ENCODE results near the gene CEP72. TPM values are rescaled to one million over a fixed set of nuclear protein-coding genes. Genes with fewer than 3 reads are reported as not detected.

The CEP72 gene
- total and polyA plus RNA-seq, 7 donors = 0.36 to 7.1 (median 1.6) TPM

DNA sequence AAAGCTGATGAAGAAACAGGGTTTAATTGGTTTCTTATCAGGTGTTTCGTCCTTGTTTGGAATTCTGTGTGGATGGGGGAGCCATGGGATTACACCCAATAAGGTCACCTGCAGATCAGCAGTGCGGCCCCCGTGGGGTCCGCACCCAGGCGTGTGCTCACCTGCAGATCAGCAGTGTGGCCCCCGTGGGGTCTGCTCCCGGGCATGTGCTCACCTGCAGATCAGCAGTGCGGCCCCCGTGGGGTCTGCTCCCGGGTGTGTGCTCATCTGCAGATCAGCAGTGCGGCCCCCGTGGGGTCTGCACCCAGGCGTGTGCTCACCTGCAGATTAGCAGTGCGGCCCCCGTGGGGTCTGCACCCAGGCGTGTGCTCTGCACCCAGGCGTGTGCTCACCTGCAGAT, 41.7 kb upstream of the CEP72 start:
- H3K27ac ChIP-seq = no peak overlapping the region
- H3K27me3 ChIP-seq = peaks cover 5 to 66% (median 22%) of the 10 kb centered on the region in 3 donors
- DNase-seq = no peak
- no peaks in the 10 kb centered on the region for H3K4me1 ChIP-seq
- H3K9me3 ChIP-seq = peaks cover 0 to 2% (median under 1%) of the 10 kb centered on the region in 4 donors
- WGBS, 2 donors = 89 to 93% methylated on average over 17 of the region's 17 CpGs
- intact Hi-C loops (cut with DNase I) = no loop called here
- H3K36me3 ChIP-seq = no peaks in the 10 kb centered on the region
- TF ChIP-seq EP300 (IDR thresholded peaks at IDR 0.05) = no peak
- no peak for TF ChIP-seq POLR2AphosphoS5 (IDR thresholded peaks at IDR 0.05)
- no peak for TF ChIP-seq CTCF (IDR thresholded peaks at IDR 0.05)
- TF ChIP-seq POLR2A (IDR thresholded peaks at IDR 0.05) = no peak
- H3K4me3 ChIP-seq = no peak overlapping the region

DNA sequence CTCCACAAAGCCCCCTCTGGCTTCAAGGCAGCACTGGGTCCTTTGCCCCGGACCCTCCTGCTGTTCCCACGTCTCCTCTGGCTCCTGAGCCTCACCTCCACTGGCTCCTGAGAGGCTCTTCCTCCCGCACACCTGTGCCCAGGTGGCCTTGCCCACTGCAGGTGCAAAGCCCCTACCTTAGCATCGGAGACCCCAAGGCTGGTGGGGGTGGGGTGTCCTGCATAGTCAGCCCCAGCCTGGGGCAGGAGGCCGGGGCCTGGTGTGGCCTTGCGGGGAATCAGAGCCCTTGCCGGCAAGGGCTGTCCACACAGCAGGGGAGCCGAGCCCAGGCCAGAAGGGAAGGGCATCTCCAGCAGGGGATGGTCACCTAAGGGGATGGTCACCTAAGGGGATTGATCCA, 41.3 kb upstream of the CEP72 start:
- intact Hi-C loops (cut with DNase I) = no loop called here
- Histone ChIP-seq H3K27ac (no peak overlapping the region), H3K4me3 (no peak overlapping the region), H3K36me3 (no peaks in the 10 kb centered on the region), H3K4me1 (no peaks in the 10 kb centered on the region), H3K27me3 (peaks cover 5 to 66% (median 19%) of the 10 kb centered on the region in 3 donors), H3K9me3 (peaks cover 0 to 6% (median 2%) of the 10 kb centered on the region in 4 donors)
- TF ChIP-seq POLR2A (IDR thresholded peaks at IDR 0.05) = no peak
- no peak for TF ChIP-seq EP300 (IDR thresholded peaks at IDR 0.05)
- no peak for TF ChIP-seq CTCF (IDR thresholded peaks at IDR 0.05)
- peak; percentile 33 for DNase-seq
- WGBS, 2 donors = 88% methylated on average over 8 of the region's 8 CpGs

GRCh38 chr5:571791-572190, 40.3 kb upstream of the CEP72 start:
- peak; percentile 39 for DNase-seq
- H3K27me3 ChIP-seq = peaks cover 5 to 63% (median 12%) of the 10 kb centered on the region in 3 donors
- 84 to 93% methylated on average over 13 of the region's 13 CpGs for WGBS, 2 donors

GRCh38 chr5:572398-573019, 39.6 kb upstream of the CEP72 start:
- Histone ChIP-seq H3K4me1 (no peaks in the 10 kb centered on the region), H3K4me3 (no peak overlapping the region), H3K9me3 (peaks cover 0 to 20% (median 11%) of the 10 kb centered on the region in 4 donors), H3K36me3 (no peaks in the 10 kb centered on the region), H3K27me3 (peaks cover 5 to 61% (median 8%) of the 10 kb centered on the region in 3 donors), H3K27ac (no peak overlapping the region)
- peak; percentile 18 for DNase-seq
- 65 to 71% methylated on average over 14 of the region's 14 CpGs for WGBS, 2 donors
- intact Hi-C loops (cut with DNase I) = no loop called here
- TF ChIP-seq POLR2AphosphoS5 (IDR thresholded peaks at IDR 0.05) (no peak), CTCF (IDR thresholded peaks at IDR 0.05) (no peak), EP300 (IDR thresholded peaks at IDR 0.05) (no peak), POLR2A (IDR thresholded peaks at IDR 0.05) (no peak)

More at GRCh38 chr5:571791-572190, 40.3 kb upstream of the CEP72 start:
- Histone ChIP-seq H3K9me3 (peaks cover 0 to 13% (median 8%) of the 10 kb centered on the region in 4 donors), H3K27ac (no peak overlapping the region), H3K4me3 (no peak overlapping the region), H3K4me1 (no peaks in the 10 kb centered on the region), H3K36me3 (no peaks in the 10 kb centered on the region)
- TF ChIP-seq CTCF (IDR thresholded peaks at IDR 0.05) (no peak), POLR2AphosphoS5 (IDR thresholded peaks at IDR 0.05) (no peak), EP300 (IDR thresholded peaks at IDR 0.05) (no peak), POLR2A (IDR thresholded peaks at IDR 0.05) (no peak)
- intact Hi-C loops (cut with DNase I) = no loop called here

DNA sequence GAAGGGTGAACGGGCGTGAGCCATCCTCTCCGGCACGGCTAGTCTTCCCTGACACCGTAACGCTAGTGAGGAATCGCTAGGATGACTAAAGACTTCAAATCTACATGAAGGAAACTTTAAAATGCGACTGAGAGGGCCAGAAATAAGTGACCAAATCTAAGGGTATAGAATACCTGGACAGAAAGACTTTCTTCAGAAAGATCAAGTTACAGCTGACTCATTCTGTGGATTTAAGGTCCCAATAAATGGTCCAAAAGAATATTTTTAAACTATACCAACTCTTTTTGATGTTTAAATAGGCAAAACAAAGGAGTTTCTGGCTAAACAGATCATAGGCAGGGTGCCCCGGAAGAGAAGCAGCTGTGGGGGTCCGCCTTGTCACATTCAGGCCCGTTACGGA, 38.9 kb upstream of the CEP72 start:
- H3K27me3 ChIP-seq = peaks cover 4 to 57% (median 8%) of the 10 kb centered on the region in 3 donors
- TF ChIP-seq EP300 (IDR thresholded peaks at IDR 0.05) = no peak
- TF ChIP-seq POLR2A (IDR thresholded peaks at IDR 0.05) = no peak
- no peak for TF ChIP-seq POLR2AphosphoS5 (IDR thresholded peaks at IDR 0.05)
- TF ChIP-seq CTCF (IDR thresholded peaks at IDR 0.05) = no peak
- no peak overlapping the region for H3K4me3 ChIP-seq

More for the DNA sequence above, 38.9 kb upstream of the CEP72 start:
- intact Hi-C loops (cut with DNase I) = no loop called here
- 95% methylated on average over 12 of the region's 12 CpGs for WGBS, 2 donors
- H3K36me3 ChIP-seq = no peaks in the 10 kb centered on the region
- no peak overlapping the region for H3K27ac ChIP-seq
- DNase-seq = peak; percentile 14
- H3K9me3 ChIP-seq = peaks cover 2 to 21% (median 11%) of the 10 kb centered on the region in 4 donors
- no peaks in the 10 kb centered on the region for H3K4me1 ChIP-seq
